SK-N-SH (cell line): ENCODE results near the gene POLR1A. TPM values are rescaled to one million over a fixed set of nuclear protein-coding genes. Genes with fewer than 3 reads are reported as not detected.

ENCODE experiments used
- CTCF ChIA-PET: fragments of 300-600, 350-600 bp; formaldehyde crosslinking; extraction: SDS; loops from one replicate; lab custom pipeline; 2021; lab: Yijun Ruan, JAX
- POLR2A ChIA-PET: fragments of 350-600 bp; sonication (Branson Sonifier 250); formaldehyde crosslinking; extraction: SDS; loops from one replicate; lab custom pipeline; 2020; ENCODE audit warnings: antibody characterized with exemption, inconsistent platforms; lab: Yijun Ruan, JAX
- DNase-seq: peaks from one replicate; pipeline ENCODE4 v3.0.0; 2012
- H2AFZ ChIP-seq: fragments of 200-600 bp; sonication (generic); 2 replicates; pipeline ENCODE4 v1.8.1; 2016; ENCODE audit warnings: antibody characterized with exemption, mild to moderate bottlenecking, low read depth
- H3F3A ChIP-seq: fragments of 200-600 bp; sonication (generic); replicated peaks from 2 replicates; pipeline ENCODE3; 2016; ENCODE audit warnings: antibody characterized with exemption, mild to moderate bottlenecking; ENCODE audit not compliant: insufficient read depth
- H3K27ac ChIP-seq, 2 experiments: fragments of 200-500 bp in 1 of 2; fragments of 200-600 bp in 1 of 2; sonication (Bioruptor generic) in 1 of 2; sonication (generic), shearing (Covaris generic) in 1 of 2; 2 replicates each; pipeline versions ENCODE4 v1.5.1 to v1.6.1; 2014 to 2016; ENCODE audit warnings: low read depth in 2 of 2, inconsistent platforms in 1 of 2, low read length in 1 of 2, mild to moderate bottlenecking in 1 of 2, mixed read lengths in 1 of 2
- H3K27me3 ChIP-seq: fragments of 200-600 bp; sonication (generic), shearing (Covaris generic); 2 replicates; pipeline ENCODE4 v1.6.1; 2016; ENCODE audit warnings: mixed run types; ENCODE audit not compliant: insufficient read depth
- H3K36me3 ChIP-seq, 2 experiments: fragments of 200-500 bp in 1 of 2; fragments of 200-600 bp in 1 of 2; sonication (Bioruptor generic) in 1 of 2; sonication (generic) in 1 of 2; replicated peaks in 1 of 2; 2 replicates each; pipeline versions ENCODE3 to v1.5.1; 2014 to 2016; ENCODE audit warnings: low read length in 1 of 2, mild to moderate bottlenecking in 1 of 2; ENCODE audit not compliant: insufficient read depth in 2 of 2, control insufficient read depth in 1 of 2
- H3K4me1 ChIP-seq, 2 experiments: fragments of 200-500 bp in 1 of 2; fragments of 200-600 bp in 1 of 2; sonication (Bioruptor generic) in 1 of 2; sonication (generic), shearing (Covaris generic) in 1 of 2; 2 replicates each; pipeline versions ENCODE4 v1.5.1 to v1.6.1; 2014 to 2016; ENCODE audit warnings: low read depth in 1 of 2, low read length in 1 of 2, mixed run types in 1 of 2; ENCODE audit not compliant: insufficient read depth in 2 of 2, control insufficient read depth in 1 of 2
- H3K4me2 ChIP-seq: fragments of 200-600 bp; sonication (generic), shearing (Covaris generic); 2 replicates; pipeline ENCODE4 v1.6.1; 2017; ENCODE audit warnings: mixed run types
- H3K4me3 ChIP-seq, 2 experiments: fragments of 200-500 bp in 1 of 2; fragments of 200-600 bp in 1 of 2; sonication (Bioruptor generic) in 1 of 2; sonication (generic), shearing (Covaris generic) in 1 of 2; 2 replicates each; pipeline versions ENCODE4 v1.5.1 to v1.8.1; 2014 to 2016; ENCODE audit warnings: low read depth in 2 of 2, inconsistent platforms in 1 of 2, low read length in 1 of 2, mild to moderate bottlenecking in 1 of 2, mixed read lengths in 1 of 2, moderate library complexity in 1 of 2
- H3K79me2 ChIP-seq: fragments of 200-600 bp; sonication (generic); 2 replicates; pipeline ENCODE4 v1.8.1; 2017; ENCODE audit warnings: mild to moderate bottlenecking; ENCODE audit not compliant: insufficient read depth
- H3K9ac ChIP-seq: fragments of 200-600 bp; sonication (generic); 2 replicates; pipeline ENCODE4 v1.6.1; 2017; ENCODE audit warnings: mixed run types
- H3K9me2 ChIP-seq: fragments of 200-600 bp; sonication (generic); 2 replicates; pipeline ENCODE4 v1.6.1; 2017; ENCODE audit warnings: mixed run types
- H3K9me3 ChIP-seq: fragments of 200-600 bp; sonication (generic); 2 replicates; pipeline ENCODE4 v1.6.1; 2017; ENCODE audit warnings: mixed run types, mild to moderate bottlenecking, moderate library complexity
- H4K20me1 ChIP-seq: fragments of 200-600 bp; sonication (generic); 2 replicates; pipeline ENCODE4 v1.6.1; 2017; ENCODE audit warnings: mild to moderate bottlenecking, mixed run types; ENCODE audit not compliant: insufficient read depth
- EP300 ChIP-seq, 2 experiments: IDR thresholded peaks; 2 replicates each; pipeline versions ENCODE4 v1.4.0 to v1.6.1; 2012; ENCODE audit warnings: borderline replicate concordance in 1 of 2, low read depth in 1 of 2, low read length in 1 of 2
- EZH2phosphoT487 ChIP-seq: fragments of 200-600 bp; sonication (generic); IDR thresholded peaks from 2 replicates; pipeline ENCODE4 v1.6.1; 2017; ENCODE audit warnings: low read depth, mixed run types, mild to moderate bottlenecking, antibody characterized with exemption, moderate library complexity, borderline replicate concordance
- FOSL2 ChIP-seq: IDR thresholded peaks from 2 replicates; pipeline ENCODE4 v1.4.0; 2012; ENCODE audit warnings: low read depth, mild to moderate bottlenecking, moderate library complexity, borderline replicate concordance
- FOXJ3 ChIP-seq: sonication (generic); formaldehyde crosslinking; IDR thresholded peaks from 2 replicates; pipeline ENCODE4 v1.5.1; 2020; ENCODE audit warnings: mild to moderate bottlenecking, missing genetic modification reagents
- FOXM1 ChIP-seq: IDR thresholded peaks from 2 replicates; pipeline ENCODE4 v1.4.0; 2012; ENCODE audit warnings: low read depth, mild to moderate bottlenecking
- JUND ChIP-seq: IDR thresholded peaks from 2 replicates; pipeline ENCODE4 v1.4.0; 2012
- MEF2A ChIP-seq: IDR thresholded peaks from 2 replicates; pipeline ENCODE4 v1.4.0; 2012; ENCODE audit warnings: low read depth, borderline replicate concordance
- NFIC ChIP-seq: IDR thresholded peaks from 2 replicates; pipeline ENCODE4 v1.4.0; 2012; ENCODE audit warnings: borderline replicate concordance
- NRF1 ChIP-seq: IDR thresholded peaks from 2 replicates; pipeline ENCODE4 v1.6.1; 2012; ENCODE audit warnings: low read depth, mild to moderate bottlenecking, low read length
- POLR2AphosphoS5 ChIP-seq: IDR thresholded peaks from 2 replicates; pipeline ENCODE4 v1.6.1; 2012; ENCODE audit warnings: low read depth, low read length
- RAD21 ChIP-seq: IDR thresholded peaks from 2 replicates; pipeline ENCODE4 v1.6.1; 2012; ENCODE audit warnings: mild to moderate bottlenecking, low read length
- RCOR1 ChIP-seq: fragments of 150-350 bp; IDR thresholded peaks from 2 replicates; pipeline ENCODE4 v1.6.1; 2017; ENCODE audit warnings: antibody characterized with exemption, low read length
- RFX5 ChIP-seq: IDR thresholded peaks from 2 replicates; pipeline ENCODE4 v1.6.1; 2012; ENCODE audit warnings: mild to moderate bottlenecking, improper control_type of control experiment, low read length
- RXRA ChIP-seq: IDR thresholded peaks from 2 replicates; pipeline ENCODE4 v1.4.0; 2012; ENCODE audit warnings: low read depth, mild to moderate bottlenecking, borderline replicate concordance
- TAF1 ChIP-seq: IDR thresholded peaks from 2 replicates; pipeline ENCODE4 v1.6.1; 2012; ENCODE audit warnings: low read depth, mild to moderate bottlenecking, low read length, moderate library complexity, borderline replicate concordance
- TCF12 ChIP-seq: IDR thresholded peaks from 2 replicates; pipeline ENCODE4 v1.4.0; 2012
- TEAD4 ChIP-seq: IDR thresholded peaks from 2 replicates; pipeline ENCODE4 v1.4.0; 2012; ENCODE audit warnings: mild to moderate bottlenecking, borderline replicate concordance; ENCODE audit not compliant: insufficient read depth
- YY1 ChIP-seq: IDR thresholded peaks from 2 replicates; pipeline ENCODE4 v1.4.0; 2012; ENCODE audit warnings: low read depth, mild to moderate bottlenecking
- WGBS: methylation state at CpG from one replicate; pipeline ENCODE4 v1.1.6; 2017; ENCODE audit warnings: low lambda C conversion rate; 5-methylcytosine and 5-hydroxymethylcytosine counted together
- polyA plus RNA-seq, 3 experiments: library from polyadenylated mRNA; depleted of rRNA; stranded (reverse); fragments of >200 nt; gene quantifications; 2 replicates each; pipeline ENCODE4 v1.2.3, GENCODE V29; 2012
- TF ChIP-seq, protein P1 (sequence below): fragments of 150-350 bp; IDR thresholded peaks from 2 replicates; pipeline ENCODE4 v1.6.1; 2016; ENCODE audit warnings: mild to moderate bottlenecking, low read depth, low read length
- TF ChIP-seq, protein P2 (sequence below): IDR thresholded peaks from 2 replicates; pipeline ENCODE4 v1.4.0; 2012; ENCODE audit warnings: low read depth, borderline replicate concordance
- TF ChIP-seq, protein P3 (sequence below): fragments of 200-600 bp; sonication (generic); IDR thresholded peaks from 2 replicates; pipeline ENCODE4 v1.6.1; 2017; ENCODE audit warnings: antibody characterized with exemption, mild to moderate bottlenecking, moderate library complexity
- TF ChIP-seq, protein P4 (sequence below): fragments of 150-350 bp; IDR thresholded peaks from 2 replicates; pipeline ENCODE4 v1.6.1; 2017; ENCODE audit warnings: antibody characterized with exemption, low read length, low read depth, borderline replicate concordance
- TF ChIP-seq, protein P5 (sequence below): IDR thresholded peaks from 2 replicates; pipeline ENCODE4; 2012
- TF ChIP-seq, protein P6 (sequence below): IDR thresholded peaks from 2 replicates; pipeline ENCODE4 v1.6.1; 2012; ENCODE audit warnings: mild to moderate bottlenecking, low read depth, low read length, moderate library complexity

Gene POLR1A
- polyA plus RNA-seq, 1 of the 3 experiments (the other 2 are of a cell fraction) = 6.1 TPM

DNA sequence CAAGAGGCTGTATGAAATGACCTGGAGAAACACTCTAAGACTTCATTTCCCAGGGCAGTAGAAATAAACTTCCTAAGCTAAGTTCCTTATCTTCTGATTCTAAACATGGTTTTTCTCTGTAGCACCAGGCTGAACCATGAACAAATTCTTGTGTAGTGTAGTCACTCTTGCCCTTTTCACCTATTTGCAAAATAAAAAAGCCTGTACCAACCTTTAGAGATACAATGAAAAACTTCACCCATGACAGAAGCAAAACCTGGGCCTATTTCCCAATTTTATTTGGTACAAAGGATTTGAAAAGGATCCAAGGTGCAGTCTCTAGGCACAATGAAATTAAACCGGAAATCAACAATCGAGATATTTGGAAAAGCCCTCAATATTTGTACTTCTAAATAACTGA lies 43.6 kb downstream of the POLR1A start:
- Histone ChIP-seq H3K27me3 (no peaks in the 10 kb centered on the region), H3K9ac (no peak overlapping the region), H3K9me2 (no peaks in the 10 kb centered on the region), H4K20me1 (no peaks in the 10 kb centered on the region), H3K4me3 (no peak overlapping the region), H3K27ac (no peak overlapping the region), H2AFZ (no peak overlapping the region), H3K36me3 (peaks cover 41 to 81% of the 10 kb centered on the region in 2 experiments), H3K79me2 (no peaks in the 10 kb centered on the region), H3F3A (peaks cover 14% of the 10 kb centered on the region), H3K4me1 (peaks cover 4 to 20% of the 10 kb centered on the region in 2 experiments; a peak in 3 of 4 replicates), H3K4me2 (no peak overlapping the region), H3K9me3 (peaks cover 5% of the 10 kb centered on the region)
- WGBS = 67% methylated on average over 2 of the region's 2 CpGs
- ChIA-PET POLR2A (no interaction called here), CTCF (no interaction called here)
- DNase-seq = no peak
- TF ChIP-seq MEF2A = no peak
- no peak for TF ChIP-seq NFIC
- TF ChIP-seq, protein P1, sequence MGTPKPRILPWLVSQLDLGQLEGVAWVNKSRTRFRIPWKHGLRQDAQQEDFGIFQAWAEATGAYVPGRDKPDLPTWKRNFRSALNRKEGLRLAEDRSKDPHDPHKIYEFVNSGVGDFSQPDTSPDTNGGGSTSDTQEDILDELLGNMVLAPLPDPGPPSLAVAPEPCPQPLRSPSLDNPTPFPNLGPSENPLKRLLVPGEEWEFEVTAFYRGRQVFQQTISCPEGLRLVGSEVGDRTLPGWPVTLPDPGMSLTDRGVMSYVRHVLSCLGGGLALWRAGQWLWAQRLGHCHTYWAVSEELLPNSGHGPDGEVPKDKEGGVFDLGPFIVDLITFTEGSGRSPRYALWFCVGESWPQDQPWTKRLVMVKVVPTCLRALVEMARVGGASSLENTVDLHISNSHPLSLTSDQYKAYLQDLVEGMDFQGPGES = no peak
- TF ChIP-seq, protein P2, sequence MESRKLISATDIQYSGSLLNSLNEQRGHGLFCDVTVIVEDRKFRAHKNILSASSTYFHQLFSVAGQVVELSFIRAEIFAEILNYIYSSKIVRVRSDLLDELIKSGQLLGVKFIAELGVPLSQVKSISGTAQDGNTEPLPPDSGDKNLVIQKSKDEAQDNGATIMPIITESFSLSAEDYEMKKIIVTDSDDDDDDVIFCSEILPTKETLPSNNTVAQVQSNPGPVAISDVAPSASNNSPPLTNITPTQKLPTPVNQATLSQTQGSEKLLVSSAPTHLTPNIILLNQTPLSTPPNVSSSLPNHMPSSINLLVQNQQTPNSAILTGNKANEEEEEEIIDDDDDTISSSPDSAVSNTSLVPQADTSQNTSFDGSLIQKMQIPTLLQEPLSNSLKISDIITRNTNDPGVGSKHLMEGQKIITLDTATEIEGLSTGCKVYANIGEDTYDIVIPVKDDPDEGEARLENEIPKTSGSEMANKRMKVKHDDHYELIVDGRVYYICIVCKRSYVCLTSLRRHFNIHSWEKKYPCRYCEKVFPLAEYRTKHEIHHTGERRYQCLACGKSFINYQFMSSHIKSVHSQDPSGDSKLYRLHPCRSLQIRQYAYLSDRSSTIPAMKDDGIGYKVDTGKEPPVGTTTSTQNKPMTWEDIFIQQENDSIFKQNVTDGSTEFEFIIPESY = no peak
- peak; percentile 33 for TF ChIP-seq FOSL2
- no peak for TF ChIP-seq TAF1
- TF ChIP-seq TCF12 = peak; percentile 25; the same call in 1 of the 2 replicates
- no peak for TF ChIP-seq FOXJ3 (CRISPR knock-in tag)
- TF ChIP-seq POLR2AphosphoS5 = no peak
- TF ChIP-seq TEAD4 = no peak
- no peak for TF ChIP-seq NRF1
- TF ChIP-seq FOXM1 = no peak
- peak; percentile 15; the same call in 1 of the 2 replicates for TF ChIP-seq JUND
- no peak for TF ChIP-seq EP300 (IDR thresholded peaks at IDR 0.05; ENCODE audit: borderline replicate concordance in 1 of 2, low read depth in 1 of 2, low read length in 1 of 2)
- TF ChIP-seq, protein P3, sequence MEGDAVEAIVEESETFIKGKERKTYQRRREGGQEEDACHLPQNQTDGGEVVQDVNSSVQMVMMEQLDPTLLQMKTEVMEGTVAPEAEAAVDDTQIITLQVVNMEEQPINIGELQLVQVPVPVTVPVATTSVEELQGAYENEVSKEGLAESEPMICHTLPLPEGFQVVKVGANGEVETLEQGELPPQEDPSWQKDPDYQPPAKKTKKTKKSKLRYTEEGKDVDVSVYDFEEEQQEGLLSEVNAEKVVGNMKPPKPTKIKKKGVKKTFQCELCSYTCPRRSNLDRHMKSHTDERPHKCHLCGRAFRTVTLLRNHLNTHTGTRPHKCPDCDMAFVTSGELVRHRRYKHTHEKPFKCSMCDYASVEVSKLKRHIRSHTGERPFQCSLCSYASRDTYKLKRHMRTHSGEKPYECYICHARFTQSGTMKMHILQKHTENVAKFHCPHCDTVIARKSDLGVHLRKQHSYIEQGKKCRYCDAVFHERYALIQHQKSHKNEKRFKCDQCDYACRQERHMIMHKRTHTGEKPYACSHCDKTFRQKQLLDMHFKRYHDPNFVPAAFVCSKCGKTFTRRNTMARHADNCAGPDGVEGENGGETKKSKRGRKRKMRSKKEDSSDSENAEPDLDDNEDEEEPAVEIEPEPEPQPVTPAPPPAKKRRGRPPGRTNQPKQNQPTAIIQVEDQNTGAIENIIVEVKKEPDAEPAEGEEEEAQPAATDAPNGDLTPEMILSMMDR = no peak
- peak; percentile 17; the same call in 1 of the 2 replicates for TF ChIP-seq RXRA
- TF ChIP-seq, protein P4, sequence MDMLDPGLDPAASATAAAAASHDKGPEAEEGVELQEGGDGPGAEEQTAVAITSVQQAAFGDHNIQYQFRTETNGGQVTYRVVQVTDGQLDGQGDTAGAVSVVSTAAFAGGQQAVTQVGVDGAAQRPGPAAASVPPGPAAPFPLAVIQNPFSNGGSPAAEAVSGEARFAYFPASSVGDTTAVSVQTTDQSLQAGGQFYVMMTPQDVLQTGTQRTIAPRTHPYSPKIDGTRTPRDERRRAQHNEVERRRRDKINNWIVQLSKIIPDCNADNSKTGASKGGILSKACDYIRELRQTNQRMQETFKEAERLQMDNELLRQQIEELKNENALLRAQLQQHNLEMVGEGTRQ = no peak
- TF ChIP-seq, protein P5, sequence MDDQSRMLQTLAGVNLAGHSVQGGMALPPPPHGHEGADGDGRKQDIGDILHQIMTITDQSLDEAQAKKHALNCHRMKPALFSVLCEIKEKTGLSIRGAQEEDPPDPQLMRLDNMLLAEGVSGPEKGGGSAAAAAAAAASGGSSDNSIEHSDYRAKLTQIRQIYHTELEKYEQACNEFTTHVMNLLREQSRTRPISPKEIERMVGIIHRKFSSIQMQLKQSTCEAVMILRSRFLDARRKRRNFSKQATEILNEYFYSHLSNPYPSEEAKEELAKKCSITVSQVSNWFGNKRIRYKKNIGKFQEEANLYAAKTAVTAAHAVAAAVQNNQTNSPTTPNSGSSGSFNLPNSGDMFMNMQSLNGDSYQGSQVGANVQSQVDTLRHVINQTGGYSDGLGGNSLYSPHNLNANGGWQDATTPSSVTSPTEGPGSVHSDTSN = no peak
- no peak for TF ChIP-seq RAD21
- TF ChIP-seq, protein P6, sequence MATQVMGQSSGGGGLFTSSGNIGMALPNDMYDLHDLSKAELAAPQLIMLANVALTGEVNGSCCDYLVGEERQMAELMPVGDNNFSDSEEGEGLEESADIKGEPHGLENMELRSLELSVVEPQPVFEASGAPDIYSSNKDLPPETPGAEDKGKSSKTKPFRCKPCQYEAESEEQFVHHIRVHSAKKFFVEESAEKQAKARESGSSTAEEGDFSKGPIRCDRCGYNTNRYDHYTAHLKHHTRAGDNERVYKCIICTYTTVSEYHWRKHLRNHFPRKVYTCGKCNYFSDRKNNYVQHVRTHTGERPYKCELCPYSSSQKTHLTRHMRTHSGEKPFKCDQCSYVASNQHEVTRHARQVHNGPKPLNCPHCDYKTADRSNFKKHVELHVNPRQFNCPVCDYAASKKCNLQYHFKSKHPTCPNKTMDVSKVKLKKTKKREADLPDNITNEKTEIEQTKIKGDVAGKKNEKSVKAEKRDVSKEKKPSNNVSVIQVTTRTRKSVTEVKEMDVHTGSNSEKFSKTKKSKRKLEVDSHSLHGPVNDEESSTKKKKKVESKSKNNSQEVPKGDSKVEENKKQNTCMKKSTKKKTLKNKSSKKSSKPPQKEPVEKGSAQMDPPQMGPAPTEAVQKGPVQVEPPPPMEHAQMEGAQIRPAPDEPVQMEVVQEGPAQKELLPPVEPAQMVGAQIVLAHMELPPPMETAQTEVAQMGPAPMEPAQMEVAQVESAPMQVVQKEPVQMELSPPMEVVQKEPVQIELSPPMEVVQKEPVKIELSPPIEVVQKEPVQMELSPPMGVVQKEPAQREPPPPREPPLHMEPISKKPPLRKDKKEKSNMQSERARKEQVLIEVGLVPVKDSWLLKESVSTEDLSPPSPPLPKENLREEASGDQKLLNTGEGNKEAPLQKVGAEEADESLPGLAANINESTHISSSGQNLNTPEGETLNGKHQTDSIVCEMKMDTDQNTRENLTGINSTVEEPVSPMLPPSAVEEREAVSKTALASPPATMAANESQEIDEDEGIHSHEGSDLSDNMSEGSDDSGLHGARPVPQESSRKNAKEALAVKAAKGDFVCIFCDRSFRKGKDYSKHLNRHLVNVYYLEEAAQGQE = no peak
- TF ChIP-seq EZH2phosphoT487 = no peak
- TF ChIP-seq YY1 = no peak
- TF ChIP-seq RCOR1 = no peak
- TF ChIP-seq RFX5 = no peak
